WTC11 (cell line): Measurements from ENCODE around the gene PPM1E. TPM values are rescaled to one million over a fixed set of nuclear protein-coding genes. Genes with fewer than 3 reads are reported as not detected.

ENCODE experiments used
- ATAC-seq: fragments of 200-7000 bp; cut with Tn5 transposase; 2 replicates; pipeline ENCODE4 v1.10.0; 2021; ENCODE audit warnings: mild to moderate bottlenecking, moderate library complexity
- CTCF ChIA-PET: fragments of 300-600 bp; sonication (Branson Sonifier 250); formaldehyde crosslinking; loops from one replicate; lab custom pipeline; 2021; ENCODE audit warnings: antibody characterized with exemption; lab: Charles Lee
- POLR2A ChIA-PET: fragments of 350-600 bp; sonication (Branson Sonifier 250); formaldehyde crosslinking; loops from one replicate; lab custom pipeline; 2021; ENCODE audit warnings: antibody characterized with exemption; lab: Charles Lee
- DNase-seq: peaks from one replicate; pipeline ENCODE4 v3.0.0; 2021; ENCODE audit warnings: low spot score
- H3K27ac Mint-ChIP-seq: 2 replicates; pipeline ENCODE4 v1.8.0; 2021; ENCODE audit warnings: mixed read lengths
- H3K27me3 Mint-ChIP-seq: 2 replicates; pipeline ENCODE4 v1.8.0; 2021; ENCODE audit warnings: low read depth, mild to moderate bottlenecking, moderate library complexity, mixed read lengths
- H3K36me3 Mint-ChIP-seq: 2 replicates; pipeline ENCODE4 v1.8.0; 2021; ENCODE audit warnings: mixed read lengths
- H3K4me1 Mint-ChIP-seq: 2 replicates; pipeline ENCODE4 v1.8.0; 2022; ENCODE audit warnings: mixed read lengths
- H3K4me3 Mint-ChIP-seq: 2 replicates; pipeline ENCODE4 v1.8.0; 2021; ENCODE audit warnings: mild to moderate bottlenecking, moderate library complexity, mixed read lengths
- H3K9me3 Mint-ChIP-seq: 2 replicates; pipeline ENCODE4 v1.8.0; 2021; ENCODE audit warnings: mixed read lengths
- CBFB ChIP-seq: sonication (generic); formaldehyde crosslinking; IDR thresholded peaks from 2 replicates; pipeline ENCODE4 v1.8.1; 2022; ENCODE audit warnings: mild to moderate bottlenecking, low read depth, missing genetic modification reagents
- FOXJ3 ChIP-seq: sonication (generic); formaldehyde crosslinking; IDR thresholded peaks from 2 replicates; pipeline ENCODE4 v1.9.0; 2021; ENCODE audit warnings: missing genetic modification reagents, mild to moderate bottlenecking, borderline replicate concordance
- GABPB1 ChIP-seq: sonication (generic); formaldehyde crosslinking; IDR thresholded peaks from 2 replicates; pipeline ENCODE4 v1.8.1; 2023; ENCODE audit warnings: mild to moderate bottlenecking, missing genetic modification reagents
- JUN ChIP-seq: sonication (generic); formaldehyde crosslinking; IDR thresholded peaks from 2 replicates; pipeline ENCODE4 v1.8.0; 2023; ENCODE audit warnings: mild to moderate bottlenecking, missing genetic modification reagents
- KAT7 ChIP-seq: sonication (generic); formaldehyde crosslinking; IDR thresholded peaks from 2 replicates; pipeline ENCODE4 v1.8.1; 2023; ENCODE audit warnings: missing genetic modification reagents, mild to moderate bottlenecking, borderline replicate concordance
- NR2C2 ChIP-seq: sonication (generic); formaldehyde crosslinking; IDR thresholded peaks from 2 replicates; pipeline ENCODE4 v1.8.0; 2022; ENCODE audit warnings: mild to moderate bottlenecking, missing genetic modification reagents
- PRRX2 ChIP-seq: fragments of 250-450 bp; sonication (Bioruptor Pico); IDR thresholded peaks from 2 replicates; pipeline ENCODE4 v1.8.0; 2021; ENCODE audit warnings: mild to moderate bottlenecking
- RELA ChIP-seq: sonication (generic); formaldehyde crosslinking; IDR thresholded peaks from 2 replicates; pipeline ENCODE4 v1.8.1; 2022; ENCODE audit warnings: missing genetic modification reagents, mild to moderate bottlenecking, borderline replicate concordance
- SMAD4 ChIP-seq: sonication (generic); formaldehyde crosslinking; IDR thresholded peaks from 2 replicates; pipeline ENCODE4 v1.8.0; 2022; ENCODE audit warnings: mild to moderate bottlenecking, missing genetic modification reagents
- TCF7 ChIP-seq: sonication (generic); formaldehyde crosslinking; IDR thresholded peaks from 2 replicates; pipeline ENCODE4 v1.8.0; 2022; ENCODE audit warnings: mild to moderate bottlenecking, low read depth, missing genetic modification reagents, moderate library complexity
- TP53 ChIP-seq: sonication (generic); formaldehyde crosslinking; IDR thresholded peaks from 2 replicates; pipeline ENCODE4 v1.8.1; 2023; ENCODE audit warnings: mild to moderate bottlenecking, missing genetic modification reagents
- ZNF121 ChIP-seq: sonication (generic); formaldehyde crosslinking; IDR thresholded peaks from 2 replicates; pipeline ENCODE4 v1.8.0; 2023; ENCODE audit warnings: missing genetic modification reagents
- ZNF232 ChIP-seq: sonication (generic); formaldehyde crosslinking; IDR thresholded peaks from 2 replicates; pipeline ENCODE4 v1.8.0; 2022; ENCODE audit warnings: mild to moderate bottlenecking, missing genetic modification reagents
- ZNF263 ChIP-seq: sonication (generic); formaldehyde crosslinking; IDR thresholded peaks from 2 replicates; pipeline ENCODE4 v1.8.1; 2022; ENCODE audit warnings: low read depth, mild to moderate bottlenecking, moderate library complexity, missing genetic modification reagents
- ZNF317 ChIP-seq: sonication (generic); formaldehyde crosslinking; IDR thresholded peaks from 2 replicates; pipeline ENCODE4 v1.8.1; 2023; ENCODE audit warnings: low read depth, mild to moderate bottlenecking, moderate library complexity, missing genetic modification reagents, borderline replicate concordance
- ZNF416 ChIP-seq: fragments of 250-450 bp; sonication (Bioruptor Pico); IDR thresholded peaks from 2 replicates; pipeline ENCODE4 v1.9.0; 2021; ENCODE audit warnings: mild to moderate bottlenecking, inconsistent platforms
- total RNA-seq: library from RNA; stranded (reverse); gene quantifications from 3 replicates; pipeline ENCODE4 v1.2.3, GENCODE V29; 2021
- TF ChIP-seq, protein P1 (sequence below): sonication (generic); formaldehyde crosslinking; IDR thresholded peaks from 2 replicates; pipeline ENCODE4 v1.8.1; 2022; ENCODE audit warnings: low read depth, missing genetic modification reagents, borderline replicate concordance
- TF ChIP-seq, protein P2 (sequence below): fragments of 250-450 bp; sonication (Bioruptor Pico); IDR thresholded peaks from 2 replicates; pipeline ENCODE4 v1.8.0; 2021; ENCODE audit warnings: mild to moderate bottlenecking
- TF ChIP-seq, protein P3 (sequence below): sonication (generic); formaldehyde crosslinking; IDR thresholded peaks from 2 replicates; pipeline ENCODE4 v1.8.1; 2023; ENCODE audit warnings: mild to moderate bottlenecking, missing genetic modification reagents
- TF ChIP-seq, protein P4 (sequence below): fragments of 250-450 bp; sonication (Bioruptor Pico); IDR thresholded peaks from 2 replicates; pipeline ENCODE4 v1.9.0; 2021; ENCODE audit warnings: mild to moderate bottlenecking
- TF ChIP-seq, protein P5 (sequence below): sonication (generic); formaldehyde crosslinking; IDR thresholded peaks from 2 replicates; pipeline ENCODE4 v1.8.0; 2023; ENCODE audit warnings: missing genetic modification reagents, mild to moderate bottlenecking, borderline replicate concordance
- TF ChIP-seq, protein P6 (sequence below): sonication (generic); formaldehyde crosslinking; IDR thresholded peaks from 2 replicates; pipeline ENCODE4 v1.8.1; 2022; ENCODE audit warnings: mild to moderate bottlenecking, moderate library complexity, missing genetic modification reagents
- TF ChIP-seq, protein P7 (sequence below): sonication (generic); formaldehyde crosslinking; IDR thresholded peaks from 2 replicates; pipeline ENCODE4 v1.8.0; 2022; ENCODE audit warnings: mild to moderate bottlenecking, missing genetic modification reagents

Gene PPM1E
- total RNA-seq, 1 experiment from 2014 or later, result 8.1 TPM

DNA sequence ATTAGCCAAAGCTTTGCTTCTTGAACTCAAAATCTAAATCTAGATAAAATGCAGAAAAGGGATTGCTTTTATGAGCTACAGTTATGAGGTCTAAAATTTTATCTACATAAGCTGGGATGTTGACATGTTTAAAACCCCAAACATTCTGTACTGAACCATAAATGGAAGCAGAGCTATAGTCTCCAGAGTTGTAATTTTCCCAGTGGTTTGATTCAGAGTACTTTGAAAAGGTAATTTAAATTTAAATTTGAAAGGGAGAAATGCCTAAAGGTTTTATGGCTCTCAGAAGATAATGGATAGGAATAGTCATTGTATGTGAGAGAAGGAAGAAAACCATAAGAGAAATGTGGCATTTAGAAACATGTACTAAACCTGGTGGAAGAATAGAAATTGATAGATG, 163.2 kb downstream of the PPM1E start:
- peaks cover 25% of the 10 kb centered on the region for H3K4me1 Mint-ChIP-seq
- no peaks in the 10 kb centered on the region for H3K27me3 Mint-ChIP-seq
- no peaks in the 10 kb centered on the region for H3K36me3 Mint-ChIP-seq
- no peak overlapping the region for H3K4me3 Mint-ChIP-seq
- ATAC-seq (no peak), DNase-seq (no peak)
- H3K27ac Mint-ChIP-seq, result no peak overlapping the region
- no peak for TF ChIP-seq TCF7 (CRISPR knock-in tag)
- no peak for TF ChIP-seq GABPB1
- no peak for TF ChIP-seq ZNF121 (CRISPR knock-in tag)
- no peak for TF ChIP-seq ZNF317 (CRISPR knock-in tag)
- no peak for TF ChIP-seq FOXJ3 (CRISPR knock-in tag)
- TF ChIP-seq SMAD4 (CRISPR knock-in tag), result no peak
- TF ChIP-seq, protein P1, sequence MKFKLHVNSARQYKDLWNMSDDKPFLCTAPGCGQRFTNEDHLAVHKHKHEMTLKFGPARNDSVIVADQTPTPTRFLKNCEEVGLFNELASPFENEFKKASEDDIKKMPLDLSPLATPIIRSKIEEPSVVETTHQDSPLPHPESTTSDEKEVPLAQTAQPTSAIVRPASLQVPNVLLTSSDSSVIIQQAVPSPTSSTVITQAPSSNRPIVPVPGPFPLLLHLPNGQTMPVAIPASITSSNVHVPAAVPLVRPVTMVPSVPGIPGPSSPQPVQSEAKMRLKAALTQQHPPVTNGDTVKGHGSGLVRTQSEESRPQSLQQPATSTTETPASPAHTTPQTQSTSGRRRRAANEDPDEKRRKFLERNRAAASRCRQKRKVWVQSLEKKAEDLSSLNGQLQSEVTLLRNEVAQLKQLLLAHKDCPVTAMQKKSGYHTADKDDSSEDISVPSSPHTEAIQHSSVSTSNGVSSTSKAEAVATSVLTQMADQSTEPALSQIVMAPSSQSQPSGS, result no peak
- TF ChIP-seq TP53 (CRISPR knock-in tag), result no peak
- no peak for TF ChIP-seq JUN (CRISPR knock-in tag)
- CTCF ChIA-PET, result interaction anchor here (0.7 to 1.1 kb wide), 2 partner anchors 208 to 1060 kb away, joined by 4 to 6 read pairs; no protein-coding TSS in a partner anchor
- POLR2A ChIA-PET, result interaction anchor here (0.6 to 0.7 kb wide), 2 partner anchors 23 to 899 kb away, joined by 3 to 4 read pairs; no protein-coding TSS in a partner anchor
- H3K9me3 Mint-ChIP-seq, result peaks cover 4% of the 10 kb centered on the region; the same call in 1 of the 2 replicates

DNA sequence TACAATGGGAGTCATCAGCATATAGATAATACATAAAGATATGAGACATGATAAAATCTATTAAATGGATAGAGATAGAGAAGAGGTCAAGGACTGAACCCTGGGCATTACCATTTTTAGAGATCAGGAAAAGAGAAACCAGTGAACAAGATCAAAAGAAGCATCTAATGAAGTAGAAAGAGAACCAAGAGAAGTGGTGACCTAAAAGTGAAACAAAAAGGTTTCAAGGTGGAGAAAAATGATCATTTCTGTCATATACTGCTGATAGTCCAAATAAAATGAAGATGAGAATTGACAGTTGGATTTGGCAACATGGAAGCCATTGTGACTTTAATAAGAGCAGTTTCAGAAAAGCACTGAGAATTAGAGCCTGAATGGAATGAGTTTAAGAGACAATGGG, 165.1 kb downstream of the PPM1E start:
- DNase-seq, result no peak
- H3K27me3 Mint-ChIP-seq, result no peaks in the 10 kb centered on the region
- no peak overlapping the region for H3K4me3 Mint-ChIP-seq
- peaks cover 4% of the 10 kb centered on the region; the same call in 1 of the 2 replicates for H3K9me3 Mint-ChIP-seq
- H3K36me3 Mint-ChIP-seq, result no peaks in the 10 kb centered on the region
- ChIA-PET POLR2A (no interaction called here), CTCF (no interaction called here)
- H3K27ac Mint-ChIP-seq, result no peak overlapping the region; the same call in 1 of the 2 replicates
- peaks cover 25% of the 10 kb centered on the region for H3K4me1 Mint-ChIP-seq
- no peak for ATAC-seq
- TF ChIP-seq PRRX2 (CRISPR knock-in tag) (no peak), KAT7 (CRISPR knock-in tag) (no peak), RELA (no peak), ZNF232 (no peak), CBFB (no peak), NR2C2 (CRISPR knock-in tag) (no peak), ZNF416 (CRISPR knock-in tag) (no peak), ZNF317 (CRISPR knock-in tag) (no peak), FOXJ3 (CRISPR knock-in tag) (no peak), ZNF263 (CRISPR knock-in tag) (no peak)
- TF ChIP-seq, protein P2, sequence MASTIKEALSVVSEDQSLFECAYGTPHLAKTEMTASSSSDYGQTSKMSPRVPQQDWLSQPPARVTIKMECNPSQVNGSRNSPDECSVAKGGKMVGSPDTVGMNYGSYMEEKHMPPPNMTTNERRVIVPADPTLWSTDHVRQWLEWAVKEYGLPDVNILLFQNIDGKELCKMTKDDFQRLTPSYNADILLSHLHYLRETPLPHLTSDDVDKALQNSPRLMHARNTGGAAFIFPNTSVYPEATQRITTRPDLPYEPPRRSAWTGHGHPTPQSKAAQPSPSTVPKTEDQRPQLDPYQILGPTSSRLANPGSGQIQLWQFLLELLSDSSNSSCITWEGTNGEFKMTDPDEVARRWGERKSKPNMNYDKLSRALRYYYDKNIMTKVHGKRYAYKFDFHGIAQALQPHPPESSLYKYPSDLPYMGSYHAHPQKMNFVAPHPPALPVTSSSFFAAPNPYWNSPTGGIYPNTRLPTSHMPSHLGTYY (CRISPR knock-in tag), result no peak
- TF ChIP-seq, protein P3, sequence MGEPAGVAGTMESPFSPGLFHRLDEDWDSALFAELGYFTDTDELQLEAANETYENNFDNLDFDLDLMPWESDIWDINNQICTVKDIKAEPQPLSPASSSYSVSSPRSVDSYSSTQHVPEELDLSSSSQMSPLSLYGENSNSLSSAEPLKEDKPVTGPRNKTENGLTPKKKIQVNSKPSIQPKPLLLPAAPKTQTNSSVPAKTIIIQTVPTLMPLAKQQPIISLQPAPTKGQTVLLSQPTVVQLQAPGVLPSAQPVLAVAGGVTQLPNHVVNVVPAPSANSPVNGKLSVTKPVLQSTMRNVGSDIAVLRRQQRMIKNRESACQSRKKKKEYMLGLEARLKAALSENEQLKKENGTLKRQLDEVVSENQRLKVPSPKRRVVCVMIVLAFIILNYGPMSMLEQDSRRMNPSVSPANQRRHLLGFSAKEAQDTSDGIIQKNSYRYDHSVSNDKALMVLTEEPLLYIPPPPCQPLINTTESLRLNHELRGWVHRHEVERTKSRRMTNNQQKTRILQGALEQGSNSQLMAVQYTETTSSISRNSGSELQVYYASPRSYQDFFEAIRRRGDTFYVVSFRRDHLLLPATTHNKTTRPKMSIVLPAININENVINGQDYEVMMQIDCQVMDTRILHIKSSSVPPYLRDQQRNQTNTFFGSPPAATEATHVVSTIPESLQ (CRISPR knock-in tag), result no peak
- TF ChIP-seq, protein P4, sequence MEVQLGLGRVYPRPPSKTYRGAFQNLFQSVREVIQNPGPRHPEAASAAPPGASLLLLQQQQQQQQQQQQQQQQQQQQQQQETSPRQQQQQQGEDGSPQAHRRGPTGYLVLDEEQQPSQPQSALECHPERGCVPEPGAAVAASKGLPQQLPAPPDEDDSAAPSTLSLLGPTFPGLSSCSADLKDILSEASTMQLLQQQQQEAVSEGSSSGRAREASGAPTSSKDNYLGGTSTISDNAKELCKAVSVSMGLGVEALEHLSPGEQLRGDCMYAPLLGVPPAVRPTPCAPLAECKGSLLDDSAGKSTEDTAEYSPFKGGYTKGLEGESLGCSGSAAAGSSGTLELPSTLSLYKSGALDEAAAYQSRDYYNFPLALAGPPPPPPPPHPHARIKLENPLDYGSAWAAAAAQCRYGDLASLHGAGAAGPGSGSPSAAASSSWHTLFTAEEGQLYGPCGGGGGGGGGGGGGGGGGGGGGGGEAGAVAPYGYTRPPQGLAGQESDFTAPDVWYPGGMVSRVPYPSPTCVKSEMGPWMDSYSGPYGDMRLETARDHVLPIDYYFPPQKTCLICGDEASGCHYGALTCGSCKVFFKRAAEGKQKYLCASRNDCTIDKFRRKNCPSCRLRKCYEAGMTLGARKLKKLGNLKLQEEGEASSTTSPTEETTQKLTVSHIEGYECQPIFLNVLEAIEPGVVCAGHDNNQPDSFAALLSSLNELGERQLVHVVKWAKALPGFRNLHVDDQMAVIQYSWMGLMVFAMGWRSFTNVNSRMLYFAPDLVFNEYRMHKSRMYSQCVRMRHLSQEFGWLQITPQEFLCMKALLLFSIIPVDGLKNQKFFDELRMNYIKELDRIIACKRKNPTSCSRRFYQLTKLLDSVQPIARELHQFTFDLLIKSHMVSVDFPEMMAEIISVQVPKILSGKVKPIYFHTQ (CRISPR knock-in tag), result no peak
- TF ChIP-seq, protein P5, sequence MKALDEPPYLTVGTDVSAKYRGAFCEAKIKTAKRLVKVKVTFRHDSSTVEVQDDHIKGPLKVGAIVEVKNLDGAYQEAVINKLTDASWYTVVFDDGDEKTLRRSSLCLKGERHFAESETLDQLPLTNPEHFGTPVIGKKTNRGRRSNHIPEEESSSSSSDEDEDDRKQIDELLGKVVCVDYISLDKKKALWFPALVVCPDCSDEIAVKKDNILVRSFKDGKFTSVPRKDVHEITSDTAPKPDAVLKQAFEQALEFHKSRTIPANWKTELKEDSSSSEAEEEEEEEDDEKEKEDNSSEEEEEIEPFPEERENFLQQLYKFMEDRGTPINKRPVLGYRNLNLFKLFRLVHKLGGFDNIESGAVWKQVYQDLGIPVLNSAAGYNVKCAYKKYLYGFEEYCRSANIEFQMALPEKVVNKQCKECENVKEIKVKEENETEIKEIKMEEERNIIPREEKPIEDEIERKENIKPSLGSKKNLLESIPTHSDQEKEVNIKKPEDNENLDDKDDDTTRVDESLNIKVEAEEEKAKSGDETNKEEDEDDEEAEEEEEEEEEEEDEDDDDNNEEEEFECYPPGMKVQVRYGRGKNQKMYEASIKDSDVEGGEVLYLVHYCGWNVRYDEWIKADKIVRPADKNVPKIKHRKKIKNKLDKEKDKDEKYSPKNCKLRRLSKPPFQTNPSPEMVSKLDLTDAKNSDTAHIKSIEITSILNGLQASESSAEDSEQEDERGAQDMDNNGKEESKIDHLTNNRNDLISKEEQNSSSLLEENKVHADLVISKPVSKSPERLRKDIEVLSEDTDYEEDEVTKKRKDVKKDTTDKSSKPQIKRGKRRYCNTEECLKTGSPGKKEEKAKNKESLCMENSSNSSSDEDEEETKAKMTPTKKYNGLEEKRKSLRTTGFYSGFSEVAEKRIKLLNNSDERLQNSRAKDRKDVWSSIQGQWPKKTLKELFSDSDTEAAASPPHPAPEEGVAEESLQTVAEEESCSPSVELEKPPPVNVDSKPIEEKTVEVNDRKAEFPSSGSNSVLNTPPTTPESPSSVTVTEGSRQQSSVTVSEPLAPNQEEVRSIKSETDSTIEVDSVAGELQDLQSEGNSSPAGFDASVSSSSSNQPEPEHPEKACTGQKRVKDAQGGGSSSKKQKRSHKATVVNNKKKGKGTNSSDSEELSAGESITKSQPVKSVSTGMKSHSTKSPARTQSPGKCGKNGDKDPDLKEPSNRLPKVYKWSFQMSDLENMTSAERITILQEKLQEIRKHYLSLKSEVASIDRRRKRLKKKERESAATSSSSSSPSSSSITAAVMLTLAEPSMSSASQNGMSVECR, result no peak
- TF ChIP-seq, protein P6, sequence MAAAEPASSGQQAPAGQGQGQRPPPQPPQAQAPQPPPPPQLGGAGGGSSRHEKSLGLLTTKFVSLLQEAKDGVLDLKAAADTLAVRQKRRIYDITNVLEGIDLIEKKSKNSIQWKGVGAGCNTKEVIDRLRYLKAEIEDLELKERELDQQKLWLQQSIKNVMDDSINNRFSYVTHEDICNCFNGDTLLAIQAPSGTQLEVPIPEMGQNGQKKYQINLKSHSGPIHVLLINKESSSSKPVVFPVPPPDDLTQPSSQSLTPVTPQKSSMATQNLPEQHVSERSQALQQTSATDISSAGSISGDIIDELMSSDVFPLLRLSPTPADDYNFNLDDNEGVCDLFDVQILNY (CRISPR knock-in tag), result no peak
- TF ChIP-seq, protein P7, sequence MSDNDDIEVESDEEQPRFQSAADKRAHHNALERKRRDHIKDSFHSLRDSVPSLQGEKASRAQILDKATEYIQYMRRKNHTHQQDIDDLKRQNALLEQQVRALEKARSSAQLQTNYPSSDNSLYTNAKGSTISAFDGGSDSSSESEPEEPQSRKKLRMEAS (CRISPR knock-in tag), result no peak
